H1 (cell line): ENCODE measurements around the gene GPR83. TPM values are rescaled to one million over a fixed set of nuclear protein-coding genes. Genes with fewer than 3 reads are reported as not detected.

Experiments
- NRF1 ChIP-seq: IDR thresholded peaks from 2 replicates; pipeline ENCODE4 v1.6.1; 2011; ENCODE audit warnings: mild to moderate bottlenecking, low read depth, low read length, improper control_type of control experiment
- polyA plus RNA-seq, 7 experiments: library from polyadenylated mRNA; depleted of rRNA in 3 of 7; stranded (reverse) in 5 of 7; unstranded in 2 of 7; fragments of >200 nt in 5 of 7; fragments of 200-250 nt in 2 of 7; gene quantifications; 1 replicate in 5 of 7; 2 replicates in 1 of 7; 4 replicates in 1 of 7; pipeline versions ENCODE4 v1.2.1 to v1.2.3, GENCODE V29; 2011 to 2013; ENCODE audit warnings: missing spikeins in 2 of 7, mixed read lengths in 2 of 7
- total RNA-seq: library from RNA; stranded (reverse); fragmentation: NEBNext Ultra II Directional; extraction: Animal tissue kit (Norgen Biotek cat#: 25700); gene quantifications from 2 replicates; pipeline ENCODE4 v1.2.1, GENCODE V29; 2021
- TF ChIP-seq, protein P1 (sequence below): IDR thresholded peaks from 2 replicates; pipeline ENCODE4 v1.6.1; 2012; ENCODE audit warnings: low read length, inconsistent platforms

Gene GPR83
- total and polyA plus RNA-seq, 2 of the 8 experiments (the other 6 are each of a cell fraction or from before 2014, with no cell fraction given) = 0.30 to 1.5 TPM

DNA sequence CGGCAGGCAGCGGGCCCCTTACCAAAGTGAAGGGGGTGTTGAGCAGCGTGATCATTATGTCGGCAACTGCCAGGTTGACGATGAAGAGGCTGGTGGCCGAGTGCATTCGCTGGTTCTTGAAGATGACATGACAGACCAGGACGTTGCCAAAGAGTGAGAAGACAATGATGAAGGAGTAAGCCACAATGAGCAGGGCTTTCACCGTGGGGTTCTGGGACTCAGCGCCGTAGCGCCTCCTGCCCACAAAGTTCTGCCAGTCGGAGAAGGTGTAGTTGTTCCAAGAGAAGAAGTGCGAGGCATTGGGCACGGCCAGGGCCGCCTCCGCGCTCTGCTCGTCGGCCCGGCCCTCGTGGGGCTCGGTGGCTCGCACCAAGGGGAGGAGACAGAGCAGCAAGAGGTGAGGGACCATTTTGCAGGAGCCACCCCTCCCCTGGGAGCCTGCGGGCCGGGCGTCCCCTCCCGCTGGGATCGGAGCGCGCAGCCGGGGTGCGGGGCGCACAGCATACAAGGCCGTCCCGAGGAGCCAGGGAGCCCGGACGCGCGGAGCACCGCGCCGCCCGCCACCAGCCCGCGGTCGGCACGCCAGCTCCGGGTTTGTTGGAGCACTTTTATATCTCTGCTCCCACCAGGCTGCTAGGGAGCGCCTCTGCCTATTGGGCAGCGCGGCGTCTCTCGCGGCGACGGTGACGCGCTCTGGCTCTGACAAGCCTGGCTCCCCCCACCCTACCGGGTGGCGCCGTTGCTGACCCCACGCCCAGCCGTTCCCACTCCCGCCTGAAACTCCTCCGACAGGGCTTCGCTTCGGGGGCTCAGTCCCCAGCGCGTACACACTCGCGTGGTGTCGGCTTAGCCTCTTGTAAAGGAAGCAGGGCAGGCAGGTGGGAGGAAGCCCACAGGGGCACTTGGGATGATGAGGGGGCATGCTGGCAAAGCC lies at the start of gene GPR83 (continued):
- TF ChIP-seq, protein P1, sequence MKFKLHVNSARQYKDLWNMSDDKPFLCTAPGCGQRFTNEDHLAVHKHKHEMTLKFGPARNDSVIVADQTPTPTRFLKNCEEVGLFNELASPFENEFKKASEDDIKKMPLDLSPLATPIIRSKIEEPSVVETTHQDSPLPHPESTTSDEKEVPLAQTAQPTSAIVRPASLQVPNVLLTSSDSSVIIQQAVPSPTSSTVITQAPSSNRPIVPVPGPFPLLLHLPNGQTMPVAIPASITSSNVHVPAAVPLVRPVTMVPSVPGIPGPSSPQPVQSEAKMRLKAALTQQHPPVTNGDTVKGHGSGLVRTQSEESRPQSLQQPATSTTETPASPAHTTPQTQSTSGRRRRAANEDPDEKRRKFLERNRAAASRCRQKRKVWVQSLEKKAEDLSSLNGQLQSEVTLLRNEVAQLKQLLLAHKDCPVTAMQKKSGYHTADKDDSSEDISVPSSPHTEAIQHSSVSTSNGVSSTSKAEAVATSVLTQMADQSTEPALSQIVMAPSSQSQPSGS = no peak
- no peak for TF ChIP-seq NRF1
